OCI-LY1 (cell line): ENCODE results near the gene VPS54.

Experiments used
- EZH2 ChIP-seq: fragments of 200-600 bp; sonication (generic), shearing (Covaris generic); IDR thresholded peaks from 2 replicates; pipeline ENCODE4 v1.8.0; 2017; ENCODE audit warnings: borderline replicate concordance, mixed run types, mild to moderate bottlenecking, antibody characterized with exemption, low read length, moderate library complexity, mixed read lengths
- TF ChIP-seq, protein P1 (sequence below): fragments of 200-600 bp; sonication (generic), shearing (Covaris generic); IDR thresholded peaks from 2 replicates; pipeline ENCODE4 v1.5.1; 2017; ENCODE audit warnings: mild to moderate bottlenecking, antibody characterized with exemption, low read length, moderate library complexity, mixed read lengths

DNA sequence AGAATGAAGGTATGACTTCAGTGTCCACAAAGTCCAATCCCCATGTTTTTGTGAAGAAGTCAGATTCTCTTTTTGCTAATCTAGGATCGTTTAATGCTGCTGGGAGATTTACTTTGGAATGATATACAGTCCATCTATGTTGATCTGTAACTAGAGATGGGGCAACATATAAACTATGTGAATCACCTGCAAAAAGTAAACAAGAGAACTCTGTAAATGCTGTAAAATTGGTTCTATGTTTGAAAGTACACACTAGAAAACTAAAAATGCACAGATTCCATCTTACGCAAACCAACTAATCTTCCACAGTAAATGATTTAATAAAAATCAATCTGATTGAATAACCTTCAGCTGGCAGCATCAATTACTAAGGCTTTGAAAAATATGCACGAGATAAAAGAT, 37.5 kb downstream of the VPS54 start:
- TF ChIP-seq, protein P1, sequence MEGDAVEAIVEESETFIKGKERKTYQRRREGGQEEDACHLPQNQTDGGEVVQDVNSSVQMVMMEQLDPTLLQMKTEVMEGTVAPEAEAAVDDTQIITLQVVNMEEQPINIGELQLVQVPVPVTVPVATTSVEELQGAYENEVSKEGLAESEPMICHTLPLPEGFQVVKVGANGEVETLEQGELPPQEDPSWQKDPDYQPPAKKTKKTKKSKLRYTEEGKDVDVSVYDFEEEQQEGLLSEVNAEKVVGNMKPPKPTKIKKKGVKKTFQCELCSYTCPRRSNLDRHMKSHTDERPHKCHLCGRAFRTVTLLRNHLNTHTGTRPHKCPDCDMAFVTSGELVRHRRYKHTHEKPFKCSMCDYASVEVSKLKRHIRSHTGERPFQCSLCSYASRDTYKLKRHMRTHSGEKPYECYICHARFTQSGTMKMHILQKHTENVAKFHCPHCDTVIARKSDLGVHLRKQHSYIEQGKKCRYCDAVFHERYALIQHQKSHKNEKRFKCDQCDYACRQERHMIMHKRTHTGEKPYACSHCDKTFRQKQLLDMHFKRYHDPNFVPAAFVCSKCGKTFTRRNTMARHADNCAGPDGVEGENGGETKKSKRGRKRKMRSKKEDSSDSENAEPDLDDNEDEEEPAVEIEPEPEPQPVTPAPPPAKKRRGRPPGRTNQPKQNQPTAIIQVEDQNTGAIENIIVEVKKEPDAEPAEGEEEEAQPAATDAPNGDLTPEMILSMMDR: no peak
- no peak for TF ChIP-seq EZH2
